HepG2 (cell line): ENCODE data around the gene UQCR11. TPM values are rescaled to one million over a fixed set of nuclear protein-coding genes. Genes with fewer than 3 reads are reported as not detected.
A peak's percentile ranks its signal among the peaks of the same experiment; 100 is the strongest.

ENCODE experiments used
- ATF7-NPFF ChIP-seq: sonication (generic); formaldehyde crosslinking; IDR thresholded peaks from 2 replicates; pipeline ENCODE4 v1.8.1; 2023; ENCODE audit warnings: mild to moderate bottlenecking, low read depth, missing genetic modification reagents, moderate library complexity
- CBX2 ChIP-seq, 2 experiments: fragments of 200-600 bp in 1 of 2; sonication (generic); formaldehyde crosslinking in 1 of 2; IDR thresholded peaks; 2 replicates each; pipeline versions ENCODE4 v1.7.0 to v1.8.1; 2018 to 2022; ENCODE audit warnings: low read depth in 2 of 2, low read length in 1 of 2, mild to moderate bottlenecking in 1 of 2, missing genetic modification reagents in 1 of 2
- CERS6 ChIP-seq: sonication (generic); formaldehyde crosslinking; IDR thresholded peaks from 2 replicates; pipeline ENCODE4 v1.5.0; 2020; ENCODE audit warnings: missing genetic modification reagents
- E2F5 ChIP-seq: sonication (generic); formaldehyde crosslinking; conservative IDR thresholded peaks from 2 replicates; pipeline ENCODE4 v1.4.0; 2020; ENCODE audit warnings: missing genetic modification reagents
- ERF ChIP-seq: IDR thresholded peaks from 2 replicates; pipeline ENCODE4 v1.6.1; 2018; ENCODE audit warnings: missing biosample characterization, missing genetic modification reagents
- EZH2 ChIP-seq: conservative IDR thresholded peaks from 2 replicates; pipeline ENCODE4 v1.6.1; 2012; ENCODE audit warnings: mild to moderate bottlenecking, low read depth, low read length, moderate library complexity
- FOXA3 ChIP-seq: IDR thresholded peaks from 2 replicates; pipeline ENCODE4 v1.6.1; 2016; ENCODE audit warnings: missing genetic modification reagents, missing compliant biosample characterization
- FOXP4 ChIP-seq: sonication (generic); formaldehyde crosslinking; IDR thresholded peaks from 2 replicates; pipeline ENCODE4 v1.4.0; 2020; ENCODE audit warnings: missing genetic modification reagents
- MBD4 ChIP-seq: IDR thresholded peaks from 2 replicates; pipeline ENCODE4 v1.6.1; 2012; ENCODE audit warnings: low read length, inconsistent platforms, borderline replicate concordance
- MED1 ChIP-seq: sonication (generic); formaldehyde crosslinking; IDR thresholded peaks from 2 replicates; pipeline ENCODE4 v1.4.0; 2020; ENCODE audit warnings: missing genetic modification reagents
- MTERF4 ChIP-seq: sonication (generic); formaldehyde crosslinking; IDR thresholded peaks from 2 replicates; pipeline ENCODE4 v1.8.0; 2023; ENCODE audit warnings: mild to moderate bottlenecking, missing genetic modification reagents
- MXI1 ChIP-seq: IDR thresholded peaks from 3 replicates; pipeline ENCODE4 v1.6.1; 2012; ENCODE audit warnings: low read depth, low read length, inconsistent platforms, borderline replicate concordance
- NFYC ChIP-seq: IDR thresholded peaks from 2 replicates; pipeline ENCODE4 v1.6.1; 2016; ENCODE audit warnings: missing genetic modification reagents, missing compliant biosample characterization
- PCBP2 ChIP-seq: fragments of 200-400 bp; formaldehyde crosslinking; optimal IDR thresholded peaks from 2 replicates; pipeline ENCODE3; 2018; ENCODE audit warnings: low read length, low read depth; ENCODE audit not compliant: poor library complexity, severe bottlenecking
- REL ChIP-seq: sonication (generic); formaldehyde crosslinking; conservative IDR thresholded peaks from 2 replicates; pipeline ENCODE4 v1.8.0; 2022; ENCODE audit warnings: mild to moderate bottlenecking, missing genetic modification reagents, moderate library complexity
- SATB2 ChIP-seq: sonication (generic); formaldehyde crosslinking; IDR thresholded peaks from 2 replicates; pipeline ENCODE4 v1.5.0; 2020; ENCODE audit warnings: missing genetic modification reagents
- SRSF1 ChIP-seq: fragments of 200-400 bp; formaldehyde crosslinking; optimal IDR thresholded peaks from 2 replicates; pipeline ENCODE3; 2017; ENCODE audit warnings: mild to moderate bottlenecking, low read depth, low read length, moderate library complexity
- SRSF4 ChIP-seq: fragments of 200-400 bp; formaldehyde crosslinking; IDR thresholded peaks from one replicate; pipeline ENCODE4 v1.6.1; 2018; ENCODE audit warnings: mild to moderate bottlenecking, low read depth, low read length, moderate library complexity; ENCODE audit not compliant: poor library complexity, severe bottlenecking
- TCF7L2 ChIP-seq: IDR thresholded peaks from 2 replicates; pipeline ENCODE4 v1.6.1; 2011; ENCODE audit warnings: mild to moderate bottlenecking, low read depth, low read length, moderate library complexity
- ZC3H13 ChIP-seq: sonication (generic); formaldehyde crosslinking; IDR thresholded peaks from 2 replicates; pipeline ENCODE4 v1.8.1; 2023; ENCODE audit warnings: mild to moderate bottlenecking, missing genetic modification reagents, moderate library complexity
- ZNF143 ChIP-seq: sonication (generic); formaldehyde crosslinking; IDR thresholded peaks from 2 replicates; pipeline ENCODE4 v1.4.0; 2020; ENCODE audit warnings: missing genetic modification reagents
- ZNF33A ChIP-seq: sonication (generic); formaldehyde crosslinking; IDR thresholded peaks from 2 replicates; pipeline ENCODE4 v1.5.1; 2020; ENCODE audit warnings: missing genetic modification reagents, mild to moderate bottlenecking, moderate library complexity, borderline replicate concordance
- ZNF441 ChIP-seq: sonication (generic); formaldehyde crosslinking; IDR thresholded peaks from 2 replicates; pipeline ENCODE4 v1.7.0; 2021; ENCODE audit warnings: missing genetic modification reagents, borderline replicate concordance
- ZNF878 ChIP-seq: sonication (generic); formaldehyde crosslinking; IDR thresholded peaks from 2 replicates; pipeline ENCODE4 v1.8.1; 2023; ENCODE audit warnings: mild to moderate bottlenecking, missing genetic modification reagents, moderate library complexity
- ZNF891 ChIP-seq: sonication (generic); formaldehyde crosslinking; IDR thresholded peaks from 2 replicates; pipeline ENCODE4 v1.5.0; 2020; ENCODE audit warnings: mild to moderate bottlenecking, missing genetic modification reagents
- polyA plus RNA-seq, 8 experiments: library from polyadenylated mRNA; depleted of rRNA in 3 of 8; stranded (reverse) in 7 of 8; unstranded in 1 of 8; fragments of >200 nt; fragmentation: Illumina TruSeq in 4 of 8; extraction: Trizol in 4 of 8; gene quantifications; 2 replicates each; pipeline versions ENCODE4 v1.2.1 to v1.2.3, GENCODE V29; 2011 to 2016; ENCODE audit warnings: low read depth in 4 of 8, missing spikeins in 1 of 8, mixed read lengths in 1 of 8; ENCODE audit not compliant: insufficient read depth in 1 of 8
- total RNA-seq, 5 experiments: library from RNA; depleted of rRNA; stranded (reverse); fragments of >200 nt; fragmentation: Illumina TruSeq; extraction: Trizol; gene quantifications; 2 replicates each; pipeline ENCODE4 v1.2.3, GENCODE V29; 2016; ENCODE audit warnings: low read depth in 1 of 5

The UQCR11 gene
- total and polyA plus RNA-seq, 2 of the 13 experiments (the other 11 are each of a cell fraction or from before 2014, with no cell fraction given): 125 to 214 TPM

GRCh38 chr19:1652471-1653299, 47.4 kb upstream of the UQCR11 start, which contains the start of gene TCF3 (continued):
- no peak for TF ChIP-seq REL (CRISPR knock-in tag)
- no peak for TF ChIP-seq EZH2
- no peak for TF ChIP-seq ZNF143 (CRISPR knock-in tag)
- no peak for TF ChIP-seq MBD4
- no peak for TF ChIP-seq TCF7L2
- peak; percentile 20; the same call in 1 of the 2 replicates for TF ChIP-seq FOXP4 (CRISPR knock-in tag)
- no peak for TF ChIP-seq CERS6 (CRISPR knock-in tag)
- peak; percentile 67; the same call in 1 of the 2 replicates for TF ChIP-seq ZC3H13 (CRISPR knock-in tag)
- no peak for TF ChIP-seq CBX2 (IDR thresholded peaks at IDR 0.05; ENCODE audit: low read depth, low read length)
- no peak for TF ChIP-seq CBX2 (CRISPR knock-in tag; IDR thresholded peaks at IDR 0.05; ENCODE audit: low read depth)
- TF ChIP-seq MXI1: peak; percentile 68; the same call in 1 of the 3 replicates
- TF ChIP-seq ERF (CRISPR knock-in tag): peak; percentile 79; the same call in 1 of the 2 replicates
- no peak for TF ChIP-seq SRSF4
- TF ChIP-seq ZNF878 (CRISPR knock-in tag): no peak
- peak; percentile 89 for TF ChIP-seq SRSF1
- TF ChIP-seq ATF7-NPFF (CRISPR knock-in tag): 0 out of 2 replicates have a peak, but pooled peaks have one; percentile 42
- TF ChIP-seq FOXA3 (CRISPR knock-in tag): peak; percentile 57
- peak; percentile 99 for TF ChIP-seq NFYC
- TF ChIP-seq MTERF4 (CRISPR knock-in tag): no peak
- TF ChIP-seq ZNF33A (CRISPR knock-in tag): no peak; the same call in 1 of the 2 replicates
- TF ChIP-seq ZNF441 (CRISPR knock-in tag): peak; percentile 56; the same call in 1 of the 2 replicates
- TF ChIP-seq SATB2 (CRISPR knock-in tag): 0 out of 2 replicates have a peak, but pooled peaks have one; percentile 43
- no peak; the same call in none of the 2 replicates for TF ChIP-seq MED1
- TF ChIP-seq PCBP2: no peak
- TF ChIP-seq E2F5 (CRISPR knock-in tag): 0 out of 2 replicates have a peak, but pooled peaks have one; percentile 40
- TF ChIP-seq ZNF891 (CRISPR knock-in tag): no peak
